Fibroblast of lung (primary cell): Measurements from ENCODE around the gene PRMT5. TPM values are rescaled to one million over a fixed set of nuclear protein-coding genes. Genes with fewer than 3 reads are reported as not detected.
"Not testable (repeated sequence)": the region's sequence is repeated elsewhere in the genome, so short reads cannot be mapped to it uniquely, and the experiment has no call there.

Experiments used
- DNase-seq, 2 donors: peaks; one replicate each; pipeline versions ENCODE4 v3.0.0 to v3.0.0-alpha.2; 2010; ENCODE audit warnings: low read depth in 2 of 2
- H2AFZ ChIP-seq: 2 replicates; pipeline ENCODE4 v1.5.1; 2012; ENCODE audit warnings: low read length, control low read depth, inconsistent platforms
- H3K27ac ChIP-seq: 2 replicates; pipeline ENCODE4 v1.5.1; 2011; ENCODE audit warnings: low read length, control low read depth; ENCODE audit not compliant: insufficient read depth
- H3K27me3 ChIP-seq: 2 replicates; pipeline ENCODE4 v1.5.1; 2011; ENCODE audit warnings: mild to moderate bottlenecking, low read length; ENCODE audit not compliant: control insufficient read depth, insufficient read depth
- H3K36me3 ChIP-seq: 2 replicates; pipeline ENCODE4 v1.5.1; 2011; ENCODE audit warnings: low read length; ENCODE audit not compliant: control insufficient read depth, insufficient read depth
- H3K4me1 ChIP-seq: 2 replicates; pipeline ENCODE4 v1.5.1; 2011; ENCODE audit warnings: low read length; ENCODE audit not compliant: control insufficient read depth, insufficient read depth; ENCODE audit errors: extremely low read depth
- H3K4me2 ChIP-seq: 2 replicates; pipeline ENCODE4 v1.5.1; 2011; ENCODE audit warnings: low read length, control low read depth; ENCODE audit not compliant: insufficient read depth; ENCODE audit errors: extremely low read depth
- H3K4me3 ChIP-seq, 4 experiments: fragments of 200-600 bp in 1 of 4; sonication (generic) in 1 of 4; replicated peaks in 1 of 4; 2 replicates each; pipeline ENCODE4 v1.5.1; 2011 to 2016; ENCODE audit warnings: low read length in 4 of 4, low read depth in 3 of 4, mild to moderate bottlenecking in 3 of 4, control low read depth in 2 of 4, inconsistent platforms in 1 of 4, mixed read lengths in 1 of 4; ENCODE audit not compliant: insufficient read depth in 1 of 4; ENCODE audit errors: control extremely low read depth in 1 of 4
- H3K79me2 ChIP-seq: 2 replicates; pipeline ENCODE4 v1.5.1; 2012; ENCODE audit warnings: mild to moderate bottlenecking, low read length, inconsistent platforms; ENCODE audit not compliant: control insufficient read depth, insufficient read depth
- H3K9ac ChIP-seq: 2 replicates; pipeline ENCODE4 v1.5.1; 2011; ENCODE audit warnings: mild to moderate bottlenecking, low read length, control low read depth; ENCODE audit not compliant: insufficient read depth
- H3K9me3 ChIP-seq: 2 replicates; pipeline ENCODE4 v1.5.1; 2012; ENCODE audit warnings: low read depth, low read length; ENCODE audit not compliant: control insufficient read depth, insufficient read depth
- H4K20me1 ChIP-seq: 2 replicates; pipeline ENCODE4 v1.5.1; 2011; ENCODE audit warnings: low read length; ENCODE audit not compliant: control insufficient read depth, insufficient read depth; ENCODE audit errors: extremely low read depth
- EZH2 ChIP-seq: IDR thresholded peaks from 2 replicates; pipeline ENCODE4 v1.5.1; 2012; ENCODE audit warnings: low read length, control low read depth, mild to moderate bottlenecking; ENCODE audit errors: missing control alignments
- polyA plus RNA-seq, 2 donors: library from polyadenylated mRNA; depleted of rRNA in 1 of 2; stranded (reverse) in 1 of 2; unstranded in 1 of 2; fragments of >200 nt; gene quantifications; 2 replicates each; pipeline ENCODE4 v1.2.1, GENCODE V29; 2011 to 2012; ENCODE audit warnings: missing spikeins in 1 of 2
- total RNA-seq: library from RNA; depleted of rRNA; stranded (reverse); fragments of >200 nt; gene quantifications from 2 replicates; pipeline ENCODE4 v1.2.1, GENCODE V29; 2014
- TF ChIP-seq, protein P1 (sequence below), 2 donors: IDR thresholded peaks in 1 of 2; conservative IDR thresholded peaks in 1 of 2; 1 replicate in 1 of 2; 2 replicates in 1 of 2; pipeline ENCODE4 v1.5.1; 2011 to 2012; ENCODE audit warnings: low read length in 2 of 2, control low read depth in 1 of 2, inconsistent platforms in 1 of 2, low read depth in 1 of 2, mild to moderate bottlenecking in 1 of 2

The PRMT5 gene
- total and polyA plus RNA-seq, 2 donors (not counting 1 experiment from before 2014, with no cell fraction given), result 54.8 to 91.7 TPM

DNA sequence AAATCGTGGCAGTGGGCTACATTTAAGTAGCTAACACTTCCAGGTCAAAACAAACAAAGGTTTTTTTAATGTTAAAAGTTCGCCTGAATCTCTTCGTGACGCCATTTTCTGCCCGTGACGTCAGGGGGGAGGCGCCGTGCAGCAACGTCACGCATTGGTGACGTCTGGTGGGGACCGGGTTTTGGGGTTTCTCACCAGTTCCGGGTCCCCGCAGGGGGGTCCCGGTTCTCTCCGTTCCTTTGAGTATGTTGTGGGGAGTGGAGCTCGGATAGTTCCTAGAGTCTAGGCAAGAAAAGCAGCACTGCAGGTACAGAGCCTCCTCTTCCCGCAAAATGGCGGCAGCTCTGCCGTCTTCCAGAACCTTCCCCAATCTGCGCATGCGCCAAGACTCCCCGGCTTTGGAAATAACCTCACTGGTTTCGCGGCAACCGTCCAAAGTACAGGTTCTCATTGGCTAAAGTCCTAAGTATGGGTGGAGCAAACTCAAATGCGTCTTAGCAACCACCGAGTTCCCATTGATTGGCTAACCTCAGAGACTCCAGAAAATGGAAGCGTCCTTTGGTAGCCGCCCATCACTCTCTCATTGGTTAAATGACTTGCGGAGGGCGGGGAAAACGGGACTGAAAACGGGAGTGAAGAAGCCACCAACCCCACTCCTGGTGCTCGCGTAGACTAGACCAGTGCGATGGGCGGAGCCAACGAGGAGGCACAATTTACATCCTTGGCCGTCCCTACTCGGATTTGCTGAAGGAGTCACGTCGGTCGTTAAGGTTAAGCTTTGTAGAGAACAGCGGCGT is 10.2 kb downstream of the PRMT5 start, which contains the start of gene RBM23:
Gene RBM23, minus strand, starts transcription at position 346 of the 797 bp plus-strand sequence.
- H3K36me3 ChIP-seq, result peaks cover 7% of the 10 kb centered on the region

DNA sequence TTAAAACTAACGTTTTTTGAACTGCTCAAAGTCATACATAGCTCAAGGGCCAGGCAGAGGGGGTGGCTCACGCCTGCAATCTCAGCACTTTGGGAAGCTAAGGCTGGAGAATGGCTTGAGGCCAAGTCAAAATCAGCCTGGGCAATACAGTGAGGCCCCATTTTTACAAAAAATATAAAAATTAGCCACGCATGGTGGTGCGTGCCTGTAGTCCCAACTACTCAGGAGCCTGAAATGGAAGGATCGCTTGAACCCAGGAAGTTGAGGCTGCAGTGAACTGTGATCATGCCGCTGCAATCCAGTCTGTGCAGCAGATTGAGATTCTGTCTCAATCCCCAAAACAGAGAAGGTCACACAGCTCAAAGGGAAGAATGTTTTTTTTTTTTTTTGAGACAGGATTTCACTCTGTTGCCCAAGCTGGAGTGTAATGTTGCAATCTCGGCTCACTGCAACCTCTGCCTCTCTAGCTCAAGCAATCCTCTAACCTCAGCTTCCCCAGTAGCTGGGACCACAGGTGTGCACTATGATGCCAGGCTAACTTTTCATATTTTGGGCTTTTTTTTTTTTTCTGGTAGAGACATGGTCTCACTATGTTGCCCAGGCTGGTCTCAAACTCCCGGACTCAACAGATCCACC is 13.2 kb downstream of the PRMT5 start:
- Histone ChIP-seq H3K79me2 (peaks cover 26% of the 10 kb centered on the region), H3K36me3 (peaks cover 2% of the 10 kb centered on the region), H4K20me1 (no peaks in the 10 kb centered on the region), H3K27ac (peak overlapping the region; percentile 10), H3K9me3 (no peaks in the 10 kb centered on the region), H3K4me2 (no peak overlapping the region), H3K9ac (no peak overlapping the region), H3K4me1 (no peaks in the 10 kb centered on the region), H3K27me3 (no peaks in the 10 kb centered on the region), H3K4me3 (no peak overlapping the region), H2AFZ (no peak overlapping the region)
- peak in 1 of 2 donors; percentile 69 for DNase-seq
- TF ChIP-seq, protein P1, sequence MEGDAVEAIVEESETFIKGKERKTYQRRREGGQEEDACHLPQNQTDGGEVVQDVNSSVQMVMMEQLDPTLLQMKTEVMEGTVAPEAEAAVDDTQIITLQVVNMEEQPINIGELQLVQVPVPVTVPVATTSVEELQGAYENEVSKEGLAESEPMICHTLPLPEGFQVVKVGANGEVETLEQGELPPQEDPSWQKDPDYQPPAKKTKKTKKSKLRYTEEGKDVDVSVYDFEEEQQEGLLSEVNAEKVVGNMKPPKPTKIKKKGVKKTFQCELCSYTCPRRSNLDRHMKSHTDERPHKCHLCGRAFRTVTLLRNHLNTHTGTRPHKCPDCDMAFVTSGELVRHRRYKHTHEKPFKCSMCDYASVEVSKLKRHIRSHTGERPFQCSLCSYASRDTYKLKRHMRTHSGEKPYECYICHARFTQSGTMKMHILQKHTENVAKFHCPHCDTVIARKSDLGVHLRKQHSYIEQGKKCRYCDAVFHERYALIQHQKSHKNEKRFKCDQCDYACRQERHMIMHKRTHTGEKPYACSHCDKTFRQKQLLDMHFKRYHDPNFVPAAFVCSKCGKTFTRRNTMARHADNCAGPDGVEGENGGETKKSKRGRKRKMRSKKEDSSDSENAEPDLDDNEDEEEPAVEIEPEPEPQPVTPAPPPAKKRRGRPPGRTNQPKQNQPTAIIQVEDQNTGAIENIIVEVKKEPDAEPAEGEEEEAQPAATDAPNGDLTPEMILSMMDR (conservative IDR thresholded peaks at IDR 0.05 in 1 of 2, IDR thresholded peaks at IDR 0.05 in 1 of 2; ENCODE audit: low read depth in 1 of 2, low read length in 2 of 2), result no peak
- no peak for TF ChIP-seq EZH2

More for the DNA sequence above, 10.2 kb downstream of the PRMT5 start, which contains the start of gene RBM23:
- H3K4me3 ChIP-seq, result peak within 1 kb of the TSS; percentile 76 to 98 (median 86)
- no peaks in the 10 kb centered on the region for H3K27me3 ChIP-seq
- H3K79me2 ChIP-seq, result peaks cover 18% of the 10 kb centered on the region
- peak within 1 kb of the TSS; percentile 47 for H2AFZ ChIP-seq
- peak within 1 kb of the TSS; percentile 99 for H3K27ac ChIP-seq
- H3K4me2 ChIP-seq, result peak within 1 kb of the TSS; percentile 55
- H3K9me3 ChIP-seq, result no peaks in the 10 kb centered on the region
- no peaks in the 10 kb centered on the region for H4K20me1 ChIP-seq
- peak within 1 kb of the TSS; percentile 93 for H3K9ac ChIP-seq
- TF ChIP-seq EZH2, result no peak
- TF ChIP-seq, protein P1 (conservative IDR thresholded peaks at IDR 0.05 in 1 of 2, IDR thresholded peaks at IDR 0.05 in 1 of 2; ENCODE audit: low read depth in 1 of 2, low read length in 2 of 2), result no peak
- peak; percentile 100 for DNase-seq
- no peaks in the 10 kb centered on the region for H3K4me1 ChIP-seq

DNA sequence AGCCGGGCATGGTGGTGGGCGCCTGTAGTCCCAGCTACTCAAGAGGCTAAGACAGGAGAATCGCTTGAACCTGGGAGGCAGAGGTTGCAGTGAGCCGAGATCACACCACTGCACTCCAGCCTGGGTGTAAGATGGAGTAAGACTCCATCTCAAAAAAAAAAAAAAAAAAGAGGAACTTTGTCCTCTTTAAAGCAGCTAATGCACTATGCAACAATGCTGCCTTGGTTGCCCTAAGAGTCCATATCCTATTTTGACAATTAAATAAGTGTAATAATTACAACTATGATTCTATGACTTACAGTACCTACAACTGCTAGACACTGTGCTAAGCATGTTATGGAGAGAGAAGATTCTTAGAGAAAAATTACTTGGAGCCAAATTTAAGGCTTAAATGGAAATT is 14.3 kb downstream of the PRMT5 start:
- H3K9me3 ChIP-seq, H3K27me3 ChIP-seq, H3K4me3 ChIP-seq, H3K4me2 ChIP-seq, H4K20me1 ChIP-seq, H3K9ac ChIP-seq, H3K27ac ChIP-seq, H2AFZ ChIP-seq, DNase-seq, H3K4me1 ChIP-seq, H3K36me3 ChIP-seq: not testable (repeated sequence)
- peaks cover 26% of the 10 kb centered on the region for H3K79me2 ChIP-seq
